OCI-LY7 (cell line): ENCODE measurements around the gene ATG4A. TPM values are rescaled to one million over a fixed set of nuclear protein-coding genes. Genes with fewer than 3 reads are reported as not detected.

ENCODE experiments used
- BruUV-seq: library from RNA; stranded (reverse); fragments of 400-500 nt; replicated peaks from 2 replicates; lab custom pipeline; 2021; lab: Mats Ljungman, UMichigan
- CTCF ChIA-PET: fragments of 300-600 bp; sonication (Branson Sonifier 250); formaldehyde crosslinking; loops from one replicate; lab custom pipeline; 2022; ENCODE audit warnings: antibody characterized with exemption; ENCODE audit not compliant: unreplicated experiment; lab: Charles Lee
- POLR2A ChIA-PET: fragments of 300-600 bp; sonication (Branson Sonifier 250); formaldehyde crosslinking; loops from one replicate; lab custom pipeline; 2022; ENCODE audit warnings: antibody characterized with exemption; lab: Charles Lee
- DNase-seq: peaks from one replicate; pipeline ENCODE4 v3.0.0-alpha.2; 2015; ENCODE audit warnings: low spot score
- H2AFZ ChIP-seq: fragments of 200-600 bp; sonication (generic), shearing (Covaris generic); 2 replicates; pipeline ENCODE4 v1.6.1; 2014; ENCODE audit warnings: mild to moderate bottlenecking, antibody characterized with exemption, low read length, moderate library complexity
- H3K27ac ChIP-seq: fragments of 200-600 bp; sonication (generic); 2 replicates; pipeline ENCODE4 v1.5.1; 2014; ENCODE audit warnings: mixed run types, low read depth, mild to moderate bottlenecking, moderate library complexity, low read length, inconsistent platforms; ENCODE audit not compliant: poor library complexity, severe bottlenecking
- H3K36me3 ChIP-seq: fragments of 200-600 bp; sonication (generic); 2 replicates; pipeline ENCODE4 v1.6.1; 2014; ENCODE audit warnings: mild to moderate bottlenecking, antibody characterized with exemption, low read length, moderate library complexity, mixed read lengths; ENCODE audit not compliant: insufficient read depth
- H3K4me1 ChIP-seq: fragments of 200-600 bp; sonication (generic); 2 replicates; pipeline ENCODE4 v1.5.1; 2014; ENCODE audit warnings: mild to moderate bottlenecking, low read length; ENCODE audit not compliant: insufficient read depth, poor library complexity, severe bottlenecking
- H3K4me2 ChIP-seq: fragments of 200-600 bp; sonication (generic); 2 replicates; pipeline ENCODE4 v1.6.1; 2014; ENCODE audit warnings: mild to moderate bottlenecking, low read length
- H3K4me3 ChIP-seq: fragments of 200-600 bp; sonication (generic); 2 replicates; pipeline ENCODE4 v1.5.1; 2014; ENCODE audit warnings: mild to moderate bottlenecking, low read depth, low read length; ENCODE audit not compliant: poor library complexity, severe bottlenecking
- H3K79me2 ChIP-seq: fragments of 200-600 bp; sonication (generic); 2 replicates; pipeline ENCODE4 v1.6.1; 2016; ENCODE audit warnings: low read depth, mild to moderate bottlenecking, low read length, moderate library complexity, mixed read lengths; ENCODE audit not compliant: insufficient read depth
- H3K9me2 ChIP-seq: fragments of 200-600 bp; sonication (generic); 2 replicates; pipeline ENCODE4 v1.6.1; 2016; ENCODE audit warnings: mild to moderate bottlenecking, low read length, mixed read lengths; ENCODE audit not compliant: insufficient read depth
- H3K9me3 ChIP-seq: fragments of 200-600 bp; sonication (generic); 2 replicates; pipeline ENCODE4 v1.6.1; 2014; ENCODE audit warnings: mild to moderate bottlenecking, mixed run types, low read length, mixed read lengths
- H4K20me1 ChIP-seq: fragments of 200-600 bp; sonication (generic); 2 replicates; pipeline ENCODE4 v1.6.1; 2014; ENCODE audit warnings: mild to moderate bottlenecking, antibody characterized with exemption, low read length, moderate library complexity, mixed read lengths; ENCODE audit not compliant: insufficient read depth
- EZH2phosphoT487 ChIP-seq: fragments of 200-600 bp; sonication (generic); IDR thresholded peaks from 2 replicates; pipeline ENCODE4 v1.6.1; 2018; ENCODE audit warnings: low read depth, borderline replicate concordance, mild to moderate bottlenecking, mixed run types, antibody characterized with exemption, low read length, moderate library complexity, mixed read lengths
- intact Hi-C: fragments of 100-400 bp; cut with micrococcal nuclease; formaldehyde crosslinking; loops from one replicate; pipeline ENCODE4 v1.10.0; 2022; ENCODE audit not compliant: unreplicated experiment
- total RNA-seq, 2 experiments: library from RNA; depleted of rRNA in 1 of 2; stranded (reverse); fragments of >200 nt in 1 of 2; shearing (Covaris generic) in 1 of 2; gene quantifications; 2 replicates each; pipeline ENCODE4 v1.2.3, GENCODE V29; 2014 to 2022
- TF ChIP-seq, protein P1 (sequence below): fragments of 200-600 bp; sonication (generic); conservative IDR thresholded peaks from 2 replicates; pipeline ENCODE4 v1.5.1; 2014; ENCODE audit warnings: mild to moderate bottlenecking, antibody characterized with exemption, low read length, moderate library complexity, mixed read lengths

Gene ATG4A
- total RNA-seq, 2 experiments from 2014 or later = 9.9 to 14.7 TPM

DNA sequence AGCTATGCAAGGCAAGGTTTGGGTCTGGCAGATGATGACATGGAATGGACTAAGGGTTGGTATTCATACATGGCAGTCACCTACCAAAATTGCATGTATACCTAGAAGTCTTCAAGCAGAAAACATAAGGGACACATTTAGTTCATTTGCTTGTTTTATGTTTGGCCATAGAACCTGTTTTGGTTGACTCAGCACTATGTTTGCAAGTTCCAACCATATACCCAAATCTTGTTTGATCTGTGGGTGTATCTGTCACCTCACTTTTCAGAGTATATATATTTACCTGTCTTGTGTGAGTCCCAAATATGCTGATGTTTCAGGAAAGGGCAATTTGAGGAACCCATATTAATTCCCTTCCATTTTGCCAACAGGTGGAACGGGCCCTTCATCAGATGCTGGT, 39.3 kb downstream of the ATG4A start:
- H3K4me1 ChIP-seq = no peaks in the 10 kb centered on the region
- no peak for DNase-seq
- no peaks in the 10 kb centered on the region for H3K9me3 ChIP-seq
- intact Hi-C loops = loop anchor here (10.0 kb wide), 1 partner anchor 106 kb away; no protein-coding TSS in a partner anchor
- H3K79me2 ChIP-seq = no peaks in the 10 kb centered on the region
- no peaks in the 10 kb centered on the region for H4K20me1 ChIP-seq
- no peak overlapping the region for H2AFZ ChIP-seq
- POLR2A ChIA-PET = no interaction called here
- H3K27ac ChIP-seq = no peak overlapping the region
- TF ChIP-seq, protein P1, sequence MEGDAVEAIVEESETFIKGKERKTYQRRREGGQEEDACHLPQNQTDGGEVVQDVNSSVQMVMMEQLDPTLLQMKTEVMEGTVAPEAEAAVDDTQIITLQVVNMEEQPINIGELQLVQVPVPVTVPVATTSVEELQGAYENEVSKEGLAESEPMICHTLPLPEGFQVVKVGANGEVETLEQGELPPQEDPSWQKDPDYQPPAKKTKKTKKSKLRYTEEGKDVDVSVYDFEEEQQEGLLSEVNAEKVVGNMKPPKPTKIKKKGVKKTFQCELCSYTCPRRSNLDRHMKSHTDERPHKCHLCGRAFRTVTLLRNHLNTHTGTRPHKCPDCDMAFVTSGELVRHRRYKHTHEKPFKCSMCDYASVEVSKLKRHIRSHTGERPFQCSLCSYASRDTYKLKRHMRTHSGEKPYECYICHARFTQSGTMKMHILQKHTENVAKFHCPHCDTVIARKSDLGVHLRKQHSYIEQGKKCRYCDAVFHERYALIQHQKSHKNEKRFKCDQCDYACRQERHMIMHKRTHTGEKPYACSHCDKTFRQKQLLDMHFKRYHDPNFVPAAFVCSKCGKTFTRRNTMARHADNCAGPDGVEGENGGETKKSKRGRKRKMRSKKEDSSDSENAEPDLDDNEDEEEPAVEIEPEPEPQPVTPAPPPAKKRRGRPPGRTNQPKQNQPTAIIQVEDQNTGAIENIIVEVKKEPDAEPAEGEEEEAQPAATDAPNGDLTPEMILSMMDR = no peak
- TF ChIP-seq EZH2phosphoT487 = no peak
- no peaks in the 10 kb centered on the region for H3K9me2 ChIP-seq
- H3K4me3 ChIP-seq = no peak overlapping the region
- no peak overlapping the region for H3K4me2 ChIP-seq
- H3K36me3 ChIP-seq = peaks cover 7% of the 10 kb centered on the region
- CTCF ChIA-PET = no interaction called here
- no TSS peak for BruUV-seq

DNA sequence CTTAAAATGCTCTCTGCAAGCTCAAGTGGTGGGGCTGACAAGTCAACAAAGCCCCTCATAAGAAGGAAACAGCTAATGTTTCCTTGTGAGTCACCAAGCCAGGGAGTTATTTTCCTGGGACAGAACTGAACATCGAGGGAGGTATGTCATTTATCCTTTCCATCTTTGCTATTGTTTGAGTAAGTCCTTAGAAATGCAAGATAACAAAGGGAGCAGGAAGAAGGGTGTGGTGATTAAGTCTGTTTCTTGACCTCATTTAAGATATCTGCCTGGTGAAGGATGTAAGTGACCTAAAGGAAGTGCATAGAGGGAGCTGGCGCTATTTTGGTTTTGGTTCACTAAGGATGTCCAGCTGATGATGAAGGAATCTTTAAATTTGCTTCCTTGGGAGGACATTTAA, 39.9 kb downstream of the ATG4A start:
- intact Hi-C loops = loop anchor here (10.0 kb wide), 1 partner anchor 107 kb away; no protein-coding TSS in a partner anchor
- ChIA-PET POLR2A (no interaction called here), CTCF (no interaction called here)
- Histone ChIP-seq H4K20me1 (no peaks in the 10 kb centered on the region), H3K27ac (no peak overlapping the region), H3K79me2 (no peaks in the 10 kb centered on the region), H3K4me2 (no peak overlapping the region), H3K9me3 (no peaks in the 10 kb centered on the region), H3K4me3 (no peak overlapping the region), H3K36me3 (peaks cover 7% of the 10 kb centered on the region), H3K9me2 (no peaks in the 10 kb centered on the region), H2AFZ (no peak overlapping the region), H3K4me1 (no peaks in the 10 kb centered on the region)
- BruUV-seq = no TSS peak
- no peak for DNase-seq
- TF ChIP-seq, protein P1 = no peak
- no peak for TF ChIP-seq EZH2phosphoT487

DNA sequence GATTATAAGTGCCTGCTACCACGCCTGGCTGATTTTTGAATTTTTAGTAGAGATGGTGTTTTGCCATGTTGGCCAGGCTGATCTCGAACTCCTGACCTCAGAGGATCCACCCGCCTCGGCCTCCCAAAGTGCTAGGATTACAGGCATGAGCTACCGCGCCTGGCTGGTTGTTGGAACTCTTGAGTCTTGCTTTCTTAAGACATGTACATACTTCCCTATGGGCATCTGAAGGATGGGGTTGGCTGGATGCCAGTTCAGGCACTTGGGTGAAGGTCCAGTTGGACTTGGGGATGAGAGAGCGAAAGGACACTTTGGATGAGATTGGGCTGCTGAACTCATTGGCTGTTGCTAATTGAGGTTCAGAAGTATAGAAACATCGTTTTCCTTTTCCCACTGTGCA, 40.5 kb downstream of the ATG4A start:
- no TSS peak for BruUV-seq
- no peak overlapping the region for H3K4me2 ChIP-seq
- H3K9me3 ChIP-seq = no peaks in the 10 kb centered on the region
- TF ChIP-seq, protein P1 = no peak
- TF ChIP-seq EZH2phosphoT487 = no peak
- no peaks in the 10 kb centered on the region for H3K4me1 ChIP-seq
- no peaks in the 10 kb centered on the region for H3K9me2 ChIP-seq
- H3K36me3 ChIP-seq = peaks cover 5% of the 10 kb centered on the region
- H4K20me1 ChIP-seq = no peaks in the 10 kb centered on the region
- no peak overlapping the region for H3K4me3 ChIP-seq
- intact Hi-C loops = loop anchor here (10.0 kb wide), 1 partner anchor 107 kb away; no protein-coding TSS in a partner anchor
- H3K79me2 ChIP-seq = no peaks in the 10 kb centered on the region
- no peak overlapping the region for H3K27ac ChIP-seq
- ChIA-PET POLR2A (no interaction called here), CTCF (no interaction called here)
- no peak for DNase-seq
- H2AFZ ChIP-seq = no peak overlapping the region
